ENCODE results near the gene RGS2. TPM values are rescaled to one million over a fixed set of nuclear protein-coding genes. Genes with fewer than 3 reads are reported as not detected.
A peak's percentile ranks its signal among the peaks of the same experiment; 100 is the strongest.

RGS2 gene
- total RNA-seq, 1 donor from 2014 or later, result 6.3 TPM

DNA sequence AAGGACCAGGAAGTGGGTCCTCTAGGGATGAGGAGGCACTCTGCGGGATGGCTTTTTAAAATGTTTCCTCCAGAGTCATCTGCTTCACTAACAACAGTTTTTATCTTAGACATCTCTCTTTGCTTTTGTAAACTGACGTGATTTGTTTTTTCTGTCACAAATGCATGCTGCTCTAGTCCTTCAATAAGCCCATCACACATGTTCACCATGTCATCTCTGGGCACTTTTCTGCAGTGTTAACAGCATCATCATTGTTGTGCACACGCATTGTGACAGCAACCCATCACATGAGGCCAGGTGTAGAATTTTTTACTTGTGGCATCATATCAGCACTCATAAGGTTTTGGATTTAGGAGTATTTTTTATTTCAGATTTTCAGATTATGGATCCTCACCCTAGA, 12.5 kb downstream of the RGS2 start:
- TF ChIP-seq, protein P1, sequence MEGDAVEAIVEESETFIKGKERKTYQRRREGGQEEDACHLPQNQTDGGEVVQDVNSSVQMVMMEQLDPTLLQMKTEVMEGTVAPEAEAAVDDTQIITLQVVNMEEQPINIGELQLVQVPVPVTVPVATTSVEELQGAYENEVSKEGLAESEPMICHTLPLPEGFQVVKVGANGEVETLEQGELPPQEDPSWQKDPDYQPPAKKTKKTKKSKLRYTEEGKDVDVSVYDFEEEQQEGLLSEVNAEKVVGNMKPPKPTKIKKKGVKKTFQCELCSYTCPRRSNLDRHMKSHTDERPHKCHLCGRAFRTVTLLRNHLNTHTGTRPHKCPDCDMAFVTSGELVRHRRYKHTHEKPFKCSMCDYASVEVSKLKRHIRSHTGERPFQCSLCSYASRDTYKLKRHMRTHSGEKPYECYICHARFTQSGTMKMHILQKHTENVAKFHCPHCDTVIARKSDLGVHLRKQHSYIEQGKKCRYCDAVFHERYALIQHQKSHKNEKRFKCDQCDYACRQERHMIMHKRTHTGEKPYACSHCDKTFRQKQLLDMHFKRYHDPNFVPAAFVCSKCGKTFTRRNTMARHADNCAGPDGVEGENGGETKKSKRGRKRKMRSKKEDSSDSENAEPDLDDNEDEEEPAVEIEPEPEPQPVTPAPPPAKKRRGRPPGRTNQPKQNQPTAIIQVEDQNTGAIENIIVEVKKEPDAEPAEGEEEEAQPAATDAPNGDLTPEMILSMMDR (conservative IDR thresholded peaks at IDR 0.05; ENCODE audit: low read depth, low read length), result no peak
- no peak overlapping the region for H3K4me3 ChIP-seq (ENCODE audit: low read depth, low read length)
- no peak for DNase-seq (ENCODE audit: low read depth)

DNA sequence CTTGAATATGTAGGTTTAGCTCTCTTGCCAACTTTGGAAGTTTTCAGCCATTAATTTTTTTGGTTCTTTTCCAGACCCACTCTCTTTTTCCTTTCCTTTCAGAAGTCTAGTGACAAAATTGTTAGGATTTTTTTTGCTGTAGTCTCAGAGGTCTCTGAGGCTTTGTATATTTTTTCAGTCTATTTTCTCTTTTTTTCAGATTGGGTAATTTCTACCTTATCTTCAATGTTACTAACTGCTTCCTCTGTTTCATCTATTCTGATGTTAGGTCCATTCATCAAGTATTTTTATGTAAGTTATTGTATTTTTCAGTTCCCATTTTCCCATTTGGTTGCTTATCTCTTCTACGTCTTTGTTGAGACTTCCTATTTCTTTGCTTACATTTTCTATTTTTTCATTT, 15.7 kb downstream of the RGS2 start:
- no peak for DNase-seq (ENCODE audit: low read depth)
- H3K4me3 ChIP-seq (ENCODE audit: low read depth, low read length), result no peak overlapping the region
- TF ChIP-seq, protein P1 (conservative IDR thresholded peaks at IDR 0.05; ENCODE audit: low read depth, low read length), result no peak

DNA sequence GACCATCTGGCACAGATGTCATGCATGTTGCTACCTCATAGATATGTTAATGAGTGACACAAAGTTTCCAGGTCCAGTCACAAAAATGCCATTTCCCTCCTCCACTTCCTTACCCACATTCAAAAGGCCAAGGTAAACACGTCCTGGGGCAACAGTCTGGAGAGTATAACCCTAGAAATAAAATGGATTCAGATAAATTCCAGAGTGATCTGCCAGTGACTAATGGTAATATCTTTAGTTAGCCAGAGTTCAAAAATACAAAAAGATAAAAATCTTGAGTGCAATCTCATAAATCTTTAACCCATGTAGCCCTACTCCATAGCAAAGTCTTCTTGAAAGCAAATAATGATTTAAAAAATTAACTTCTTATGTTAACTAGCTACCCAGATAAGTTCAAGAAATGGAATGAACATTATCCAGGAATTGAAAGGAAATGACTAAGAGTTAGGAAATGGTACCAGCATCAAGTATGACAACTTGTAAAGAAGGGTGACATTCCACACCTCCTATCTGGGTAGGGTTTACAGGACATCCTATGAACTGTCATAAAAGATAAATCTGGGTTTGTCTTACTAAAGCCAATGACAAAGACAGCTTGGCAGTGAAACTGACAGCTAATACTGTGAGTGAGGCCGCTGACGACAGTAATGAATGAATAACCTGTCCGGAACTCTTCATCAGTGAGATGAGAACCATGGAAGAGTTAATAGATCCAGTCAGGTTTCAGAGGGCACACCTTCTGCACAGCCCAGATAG, 18.1 kb downstream of the RGS2 start:
- TF ChIP-seq, protein P1 (conservative IDR thresholded peaks at IDR 0.05; ENCODE audit: low read depth, low read length), result no peak
- peak; percentile 52 for DNase-seq (ENCODE audit: low read depth)
- peak overlapping the region; percentile 26 for H3K4me3 ChIP-seq (ENCODE audit: low read depth, low read length)

DNA sequence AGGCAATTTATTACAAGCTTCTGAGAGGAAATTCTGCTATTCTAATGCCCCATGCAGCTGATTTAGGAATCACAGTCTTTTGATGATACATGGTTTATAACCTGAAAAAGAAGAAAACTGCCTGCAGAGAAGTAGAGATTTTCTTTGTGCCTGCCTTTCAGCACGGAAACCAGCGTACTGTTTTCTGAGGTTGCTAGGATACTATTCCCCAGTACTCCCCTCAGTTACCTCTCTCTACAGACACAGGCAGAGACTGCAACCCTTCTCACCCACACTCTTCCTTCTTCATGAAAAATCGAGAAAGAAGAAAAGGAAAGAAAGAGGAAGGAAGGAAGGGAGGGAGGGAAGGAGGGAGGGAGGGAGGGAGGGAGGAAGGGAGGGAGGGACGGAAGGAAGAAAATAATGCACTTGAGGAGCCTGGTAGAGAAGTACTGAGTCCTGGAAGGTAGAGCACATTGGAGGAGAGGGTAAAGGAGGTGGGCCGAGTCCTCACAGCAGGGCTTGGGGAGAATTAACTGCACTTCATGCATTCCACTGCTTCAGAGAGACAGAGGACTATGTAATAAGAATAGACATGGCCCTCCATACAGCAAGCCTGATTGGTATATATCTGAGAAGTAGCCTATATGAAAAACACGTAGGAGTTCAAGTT, 21.9 kb downstream of the RGS2 start:
- DNase-seq (ENCODE audit: low read depth), result no peak
- no peak overlapping the region for H3K4me3 ChIP-seq (ENCODE audit: low read depth, low read length)
- TF ChIP-seq, protein P1 (conservative IDR thresholded peaks at IDR 0.05; ENCODE audit: low read depth, low read length), result no peak

DNA sequence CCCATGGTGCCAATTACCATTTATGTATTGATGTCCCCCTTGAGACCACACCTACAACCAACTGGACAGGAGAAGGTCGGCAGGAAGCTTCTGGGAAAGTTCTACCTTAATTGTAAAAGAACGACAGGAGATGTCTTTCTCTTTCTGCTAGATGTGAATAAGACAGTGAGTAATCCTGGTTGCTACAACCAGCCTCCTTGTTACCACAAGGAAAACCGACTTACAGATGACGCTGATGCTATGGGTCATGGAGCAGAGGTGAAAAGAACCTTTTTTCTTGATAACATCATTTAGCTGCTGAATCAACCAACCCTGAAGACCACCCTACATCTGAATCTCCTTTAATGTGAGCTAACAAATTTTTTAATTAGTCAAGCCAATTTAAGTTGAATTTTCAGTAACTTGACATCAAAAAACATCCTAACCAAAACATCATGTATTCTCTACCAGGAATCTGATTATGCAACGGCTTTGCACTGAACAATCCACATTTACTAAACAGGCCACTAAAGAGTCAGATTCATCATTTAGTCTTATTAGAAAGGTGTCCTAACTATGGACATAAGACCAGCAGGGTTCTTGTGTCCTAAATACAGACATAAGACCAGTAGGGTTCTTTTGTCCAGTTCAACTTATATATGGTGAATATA, 23.0 kb downstream of the RGS2 start:
- DNase-seq (ENCODE audit: low read depth), result peak; percentile 48
- no peak overlapping the region for H3K4me3 ChIP-seq (ENCODE audit: low read depth, low read length)
- TF ChIP-seq, protein P1 (conservative IDR thresholded peaks at IDR 0.05; ENCODE audit: low read depth, low read length), result no peak

DNA sequence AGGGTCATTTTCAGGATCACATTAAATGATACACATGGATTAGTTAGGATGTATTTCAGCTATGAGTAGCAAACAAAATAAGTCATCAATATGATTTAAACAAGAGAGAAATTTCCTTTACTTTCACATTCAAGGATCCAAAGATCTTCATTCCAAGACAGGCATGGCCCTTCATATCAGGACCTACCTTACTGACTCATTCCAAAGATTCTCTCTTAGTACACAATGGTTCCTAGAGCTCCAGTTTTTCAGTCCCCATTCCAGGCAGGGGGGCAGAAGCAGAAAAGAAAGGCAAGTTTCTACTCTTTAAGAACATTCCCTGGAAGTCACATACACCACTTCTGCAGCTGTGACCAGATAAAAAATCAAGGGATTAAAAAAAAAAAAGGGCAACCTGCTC, 23.7 kb downstream of the RGS2 start:
- TF ChIP-seq, protein P1 (conservative IDR thresholded peaks at IDR 0.05; ENCODE audit: low read depth, low read length), result no peak
- H3K4me3 ChIP-seq (ENCODE audit: low read depth, low read length), result no peak overlapping the region
- no peak for DNase-seq (ENCODE audit: low read depth)

Measured in epithelial cell of proximal tubule (primary cell).